A673 (cell line): ENCODE data around the gene PRMT7.

Source experiments
- CTCF ChIP-seq: fragments of 300-800, 200-600 bp; sonication (generic); conservative IDR thresholded peaks from 2 replicates; pipeline ENCODE4 v1.5.1; 2017; ENCODE audit warnings: low read depth, mild to moderate bottlenecking, antibody characterized with exemption, low read length, moderate library complexity, mixed read lengths
- EZH2 ChIP-seq: fragments of 200-600 bp; sonication (generic); IDR thresholded peaks from 2 replicates; pipeline ENCODE4 v1.6.1; 2017; ENCODE audit warnings: borderline replicate concordance, low read depth, mild to moderate bottlenecking, mixed read lengths, antibody characterized with exemption, low read length; ENCODE audit not compliant: poor library complexity, severe bottlenecking

GRCh38 chr16:68359398-68360191 is 48.8 kb downstream of the PRMT7 start:
- TF ChIP-seq CTCF (no peak), EZH2 (no peak)
